ENCODE measurements around the gene STK4. TPM values are rescaled to one million over a fixed set of nuclear protein-coding genes. Genes with fewer than 3 reads are reported as not detected.

STK4 gene
- total and polyA plus RNA-seq, 2 of the 8 experiments (the other 6 are each of a cell fraction or from before 2014, with no cell fraction given) = 12.0 to 34.3 TPM

- H2BK12ac ChIP-seq (ENCODE audit: low read depth, low read length) = no peak overlapping the region
- no peak overlapping the region for H2AFZ ChIP-seq (ENCODE audit: low read length)
- no peak overlapping the region for H4K8ac ChIP-seq (ENCODE audit: extremely low read depth, insufficient read depth, low read length)
- WGBS, 2 experiments (ENCODE audit: extremely low coverage in 1 of 2, insufficient coverage in 1 of 2, insufficient read length in 1 of 2, insufficient replicate concordance in 2 of 2, low coverage in 1 of 2, low lambda C conversion rate in 2 of 2, missing lambda C conversion rate in 1 of 2) = 93% methylated on average over 5 of the region's 5 CpGs; no CpG with 5 or more reads in 1 of the 2 experiments
- DNase-seq (ENCODE audit: low read depth in 1 of 2, low spot score in 2 of 2) (no peak), FAIRE-seq (no peak)
- no peak overlapping the region for H3K9ac ChIP-seq (replicated peaks in 1 of 4; ENCODE audit: extremely low read depth in 1 of 4, low read depth in 3 of 4, low read length in 3 of 4)
- no peaks in the 10 kb centered on the region for H3K9me3 ChIP-seq (ENCODE audit: insufficient read depth in 2 of 2, low read depth in 1 of 2, low read length in 1 of 2)
- POLR2A ChIA-PET (ENCODE audit: partially characterized antibody) = interaction anchor here (0.5 to 4.0 kb wide), 6 partner anchors 9 to 483 kb away, joined by 3 to 33 read pairs (median 4); no protein-coding TSS in a partner anchor
- no peak overlapping the region for H3K27ac ChIP-seq (ENCODE audit: low read depth, low read length)
- H3K56ac ChIP-seq (replicated peaks; ENCODE audit: insufficient read length, low read depth, low read length) = no peak overlapping the region
- CTCF ChIA-PET (ENCODE audit: partially characterized antibody) = interaction anchor here (2.1 kb wide), 1 partner anchor 10 kb away, joined by 7 read pairs; no protein-coding TSS in a partner anchor
- H3K79me1 ChIP-seq (ENCODE audit: low read depth, low read length) = peaks cover 8% of the 10 kb centered on the region
- no peaks in the 10 kb centered on the region for H3K23me2 ChIP-seq (ENCODE audit: low read depth, low read length)
- H2BK120ac ChIP-seq (replicated peaks; ENCODE audit: low read depth, low read length) = no peak overlapping the region
- H2BK5ac ChIP-seq (ENCODE audit: low read depth, low read length) = no peak overlapping the region
- H3K4ac ChIP-seq (replicated peaks; ENCODE audit: insufficient read length, low read depth, low read length) = no peak overlapping the region
- no peak overlapping the region for H3K23ac ChIP-seq (ENCODE audit: insufficient read length)
- peaks cover 2 to 6% of the 10 kb centered on the region in 2 experiments for H4K20me1 ChIP-seq (replicated peaks in 1 of 2; ENCODE audit: control insufficient read depth in 1 of 2, insufficient read depth in 2 of 2, low read length in 2 of 2)
- H2BK15ac ChIP-seq (ENCODE audit: low read length) = no peak overlapping the region
- peaks cover 0 to 3% (median 0%) of the 10 kb centered on the region in 4 experiments; a peak in 3 of 7 replicates for H3K4me1 ChIP-seq (replicated peaks in 1 of 4; ENCODE audit: control insufficient read depth in 3 of 4, insufficient read depth in 4 of 4, low read length in 3 of 4)
- H3K18ac ChIP-seq (ENCODE audit: extremely low read depth, low read length) = no peak overlapping the region
- H2AK5ac ChIP-seq (ENCODE audit: low read depth, low read length) = no peak overlapping the region
- H3K4me3 ChIP-seq (ENCODE audit: extremely low read depth in 1 of 4, insufficient read depth in 2 of 4, low read depth in 3 of 4, low read length in 4 of 4) = no peak overlapping the region
- no peak overlapping the region for H2BK20ac ChIP-seq (ENCODE audit: low read length)
- H4K5ac ChIP-seq (ENCODE audit: insufficient read length, low read depth, low read length) = no peak overlapping the region
- H4K91ac ChIP-seq (replicated peaks; ENCODE audit: insufficient read length, low read length) = no peak overlapping the region
- no peaks in the 10 kb centered on the region for H3K27me3 ChIP-seq (replicated peaks in 1 of 4; ENCODE audit: control insufficient read depth in 3 of 4, extremely low read depth in 1 of 4, insufficient read depth in 3 of 4, low read length in 3 of 4)
- H3K36me3 ChIP-seq (ENCODE audit: control insufficient read depth in 2 of 4, insufficient read depth in 4 of 4, low read length in 3 of 4) = peaks cover 17 to 58% (median 53%) of the 10 kb centered on the region in 4 experiments
- no peak overlapping the region for H3K14ac ChIP-seq (ENCODE audit: insufficient read length)
- no peak overlapping the region for H3K4me2 ChIP-seq (ENCODE audit: insufficient read depth in 1 of 2, low read depth in 2 of 2, low read length in 2 of 2)
- TF ChIP-seq SIX5 (IDR thresholded peaks at IDR 0.05; ENCODE audit: low read depth, low read length) (no peak), KDM5A (IDR thresholded peaks at IDR 0.05; ENCODE audit: low read length) (no peak), YY1 (IDR thresholded peaks at IDR 0.05; ENCODE audit: low read depth, low read length) (no peak), POLR2AphosphoS5 (IDR thresholded peaks at IDR 0.05; ENCODE audit: low read depth, low read length) (no peak), JUN (IDR thresholded peaks at IDR 0.05; ENCODE audit: low read depth, low read length) (no peak), RBBP5 (IDR thresholded peaks at IDR 0.05; ENCODE audit: borderline replicate concordance, low read depth, low read length) (no peak), SIN3A (conservative IDR thresholded peaks at IDR 0.05 in 1 of 2, IDR thresholded peaks at IDR 0.05 in 1 of 2; ENCODE audit: low read depth in 1 of 2, low read length in 2 of 2) (no peak)
- TF ChIP-seq, protein P1, sequence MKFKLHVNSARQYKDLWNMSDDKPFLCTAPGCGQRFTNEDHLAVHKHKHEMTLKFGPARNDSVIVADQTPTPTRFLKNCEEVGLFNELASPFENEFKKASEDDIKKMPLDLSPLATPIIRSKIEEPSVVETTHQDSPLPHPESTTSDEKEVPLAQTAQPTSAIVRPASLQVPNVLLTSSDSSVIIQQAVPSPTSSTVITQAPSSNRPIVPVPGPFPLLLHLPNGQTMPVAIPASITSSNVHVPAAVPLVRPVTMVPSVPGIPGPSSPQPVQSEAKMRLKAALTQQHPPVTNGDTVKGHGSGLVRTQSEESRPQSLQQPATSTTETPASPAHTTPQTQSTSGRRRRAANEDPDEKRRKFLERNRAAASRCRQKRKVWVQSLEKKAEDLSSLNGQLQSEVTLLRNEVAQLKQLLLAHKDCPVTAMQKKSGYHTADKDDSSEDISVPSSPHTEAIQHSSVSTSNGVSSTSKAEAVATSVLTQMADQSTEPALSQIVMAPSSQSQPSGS (IDR thresholded peaks at IDR 0.05; ENCODE audit: low read length) = no peak
- H3K79me2 ChIP-seq (ENCODE audit: control insufficient read depth in 1 of 2, insufficient read depth in 2 of 2, low read length in 2 of 2) = peaks cover 3 to 15% of the 10 kb centered on the region in 2 experiments; a peak in 3 of 4 replicates
These were observed 12.1 kb upstream of the STK4 start for GRCh38 chr20:44954211-44954610.

Measured in H1 (cell line).